ENCODE results near the gene CCDC148. TPM values are rescaled to one million over a fixed set of nuclear protein-coding genes. Genes with fewer than 3 reads are reported as not detected.

CCDC148 gene
- total and polyA plus RNA-seq, 2 donors (not counting 1 experiment from before 2014, with no cell fraction given): not detected

DNA sequence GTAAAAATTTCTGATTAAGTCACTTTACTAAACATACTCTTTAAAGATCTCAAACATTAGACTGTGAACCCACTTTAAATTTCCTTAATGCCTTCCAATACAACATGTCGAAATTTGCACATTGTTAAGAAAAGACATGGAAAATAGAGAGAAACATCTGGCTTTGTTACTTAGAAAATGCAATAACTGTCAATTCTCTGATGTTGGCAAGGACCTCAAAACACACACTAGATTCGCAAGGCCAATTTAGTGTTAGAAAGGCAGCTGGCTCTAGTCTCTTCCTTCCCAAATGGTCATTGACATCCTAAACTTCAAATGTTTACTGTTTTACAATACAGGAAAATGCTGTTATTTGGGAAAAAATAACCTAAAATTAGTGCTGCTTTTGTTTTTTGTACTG, 244.3 kb downstream of the CCDC148 start:
- ChIA-PET POLR2A (no interaction called here), CTCF (no interaction called here)
- Histone ChIP-seq H3K79me2 (ENCODE audit: control insufficient read depth, insufficient read depth, low read length) (no peaks in the 10 kb centered on the region), H3K4me3 (ENCODE audit: control extremely low read depth in 1 of 5, extremely low read depth in 1 of 5, insufficient read depth in 1 of 5, low read depth in 2 of 5, low read length in 4 of 5) (no peak overlapping the region), H4K20me1 (ENCODE audit: control insufficient read depth, insufficient read depth, low read length, poor library complexity, severe bottlenecking) (no peaks in the 10 kb centered on the region), H3K27me3 (replicated peaks in 1 of 4; ENCODE audit: control extremely low read depth in 1 of 4, control insufficient read depth in 3 of 4, insufficient read depth in 4 of 4, low read length in 3 of 4) (no peaks in the 10 kb centered on the region), H3K27ac (ENCODE audit: low read length in 2 of 2) (no peak overlapping the region), H3K36me3 (replicated peaks in 1 of 2; ENCODE audit: control extremely low read depth in 1 of 2, control insufficient read depth in 1 of 2, extremely low read depth in 1 of 2, insufficient read depth in 2 of 2, low read length in 1 of 2) (no peaks in the 10 kb centered on the region), H2AFZ (ENCODE audit: insufficient read depth, low read depth, low read length, poor library complexity, severe bottlenecking) (no peak overlapping the region), H3K4me2 (replicated peaks; ENCODE audit: low read depth, low read length, poor library complexity, severe bottlenecking) (no peak overlapping the region), H3K4me1 (ENCODE audit: control insufficient read depth in 2 of 2, insufficient read depth in 2 of 2, low read length in 2 of 2) (peaks cover under 1 to 13% of the 10 kb centered on the region in 2 donors), H3K9ac (ENCODE audit: low read length) (no peak overlapping the region), H3K9me3 (ENCODE audit: control extremely low read depth in 1 of 3, control insufficient read depth in 2 of 3, insufficient read depth in 1 of 3, low read length in 2 of 3) (peaks cover 0 to 1% (median 0%) of the 10 kb centered on the region in 3 donors)
- Mint-ChIP-seq H3K9me3 (ENCODE audit: insufficient read depth) (peaks cover 3% of the 10 kb centered on the region), H3K4me1 (peaks cover 19% of the 10 kb centered on the region), H3K4me3 (no peak overlapping the region), H3K27ac (no peak overlapping the region), H3K27me3 (no peaks in the 10 kb centered on the region)
- WGBS (ENCODE audit: insufficient coverage): 100% methylated on average over 1 of the region's 2 CpGs
- intact Hi-C loops (cut with micrococcal nuclease): no loop called here
- ATAC-seq (ENCODE audit: low read depth): no peak
- TF ChIP-seq, protein P1, sequence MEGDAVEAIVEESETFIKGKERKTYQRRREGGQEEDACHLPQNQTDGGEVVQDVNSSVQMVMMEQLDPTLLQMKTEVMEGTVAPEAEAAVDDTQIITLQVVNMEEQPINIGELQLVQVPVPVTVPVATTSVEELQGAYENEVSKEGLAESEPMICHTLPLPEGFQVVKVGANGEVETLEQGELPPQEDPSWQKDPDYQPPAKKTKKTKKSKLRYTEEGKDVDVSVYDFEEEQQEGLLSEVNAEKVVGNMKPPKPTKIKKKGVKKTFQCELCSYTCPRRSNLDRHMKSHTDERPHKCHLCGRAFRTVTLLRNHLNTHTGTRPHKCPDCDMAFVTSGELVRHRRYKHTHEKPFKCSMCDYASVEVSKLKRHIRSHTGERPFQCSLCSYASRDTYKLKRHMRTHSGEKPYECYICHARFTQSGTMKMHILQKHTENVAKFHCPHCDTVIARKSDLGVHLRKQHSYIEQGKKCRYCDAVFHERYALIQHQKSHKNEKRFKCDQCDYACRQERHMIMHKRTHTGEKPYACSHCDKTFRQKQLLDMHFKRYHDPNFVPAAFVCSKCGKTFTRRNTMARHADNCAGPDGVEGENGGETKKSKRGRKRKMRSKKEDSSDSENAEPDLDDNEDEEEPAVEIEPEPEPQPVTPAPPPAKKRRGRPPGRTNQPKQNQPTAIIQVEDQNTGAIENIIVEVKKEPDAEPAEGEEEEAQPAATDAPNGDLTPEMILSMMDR (IDR thresholded peaks at IDR 0.05): no peak
- TF ChIP-seq EZH2 (IDR thresholded peaks at IDR 0.05; ENCODE audit: borderline replicate concordance, insufficient read depth, low read depth, low read length, poor library complexity, severe bottlenecking): no peak
- no peak for DNase-seq

DNA sequence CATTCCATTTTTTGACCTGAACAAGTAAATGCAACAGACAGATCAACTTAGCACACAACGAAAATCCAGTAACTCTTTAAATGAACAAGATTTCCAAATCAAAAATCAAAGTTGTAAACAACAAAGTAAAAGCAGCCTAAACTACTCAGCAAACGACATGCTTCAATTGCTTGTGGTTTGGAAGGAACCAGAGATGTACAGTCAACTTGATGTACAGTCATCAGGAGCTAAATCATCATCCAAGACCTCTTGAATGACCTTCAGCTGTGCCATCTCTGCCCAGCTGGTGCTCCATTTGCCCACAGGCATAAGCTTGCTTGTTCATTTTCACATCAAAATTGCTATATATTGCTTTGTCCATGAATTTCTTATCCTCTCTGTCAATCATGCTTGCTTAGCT, 245.1 kb downstream of the CCDC148 start:
- intact Hi-C loops (cut with micrococcal nuclease): no loop called here
- ATAC-seq (ENCODE audit: low read depth): no peak
- POLR2A ChIA-PET: no interaction called here

More for the DNA sequence above, 245.1 kb downstream of the CCDC148 start:
- H3K4me3 ChIP-seq (ENCODE audit: control extremely low read depth in 1 of 5, extremely low read depth in 1 of 5, insufficient read depth in 1 of 5, low read depth in 2 of 5, low read length in 4 of 5): no peak overlapping the region
- H3K4me1 Mint-ChIP-seq: peaks cover 16% of the 10 kb centered on the region
- no peak overlapping the region for H3K4me2 ChIP-seq (replicated peaks; ENCODE audit: low read depth, low read length, poor library complexity, severe bottlenecking)
- no peak overlapping the region for H3K9ac ChIP-seq (ENCODE audit: low read length)
- H3K4me1 ChIP-seq (ENCODE audit: control insufficient read depth in 2 of 2, insufficient read depth in 2 of 2, low read length in 2 of 2): peaks cover 0 to 13% of the 10 kb centered on the region in 2 donors
- peaks cover 0 to 1% (median 0%) of the 10 kb centered on the region in 3 donors for H3K9me3 ChIP-seq (ENCODE audit: control extremely low read depth in 1 of 3, control insufficient read depth in 2 of 3, insufficient read depth in 1 of 3, low read length in 2 of 3)
- no peak overlapping the region for H3K4me3 Mint-ChIP-seq
- H4K20me1 ChIP-seq (ENCODE audit: control insufficient read depth, insufficient read depth, low read length, poor library complexity, severe bottlenecking): no peaks in the 10 kb centered on the region
- CTCF ChIA-PET: no interaction called here
- no peak overlapping the region for H3K27ac ChIP-seq (ENCODE audit: low read length in 2 of 2)
- no peak overlapping the region for H3K27ac Mint-ChIP-seq
- no peak for DNase-seq
- no peaks in the 10 kb centered on the region for H3K27me3 Mint-ChIP-seq
- H3K27me3 ChIP-seq (replicated peaks in 1 of 4; ENCODE audit: control extremely low read depth in 1 of 4, control insufficient read depth in 3 of 4, insufficient read depth in 4 of 4, low read length in 3 of 4): no peaks in the 10 kb centered on the region
- H3K79me2 ChIP-seq (ENCODE audit: control insufficient read depth, insufficient read depth, low read length): no peaks in the 10 kb centered on the region
- H2AFZ ChIP-seq (ENCODE audit: insufficient read depth, low read depth, low read length, poor library complexity, severe bottlenecking): no peak overlapping the region
- no peaks in the 10 kb centered on the region for H3K36me3 ChIP-seq (replicated peaks in 1 of 2; ENCODE audit: control extremely low read depth in 1 of 2, control insufficient read depth in 1 of 2, extremely low read depth in 1 of 2, insufficient read depth in 2 of 2, low read length in 1 of 2)
- WGBS (ENCODE audit: insufficient coverage): no CpG with 5 or more reads among the region's 2 CpGs
- TF ChIP-seq EZH2 (IDR thresholded peaks at IDR 0.05; ENCODE audit: borderline replicate concordance, insufficient read depth, low read depth, low read length, poor library complexity, severe bottlenecking): no peak
- TF ChIP-seq, protein P1 (IDR thresholded peaks at IDR 0.05): no peak
- no peaks in the 10 kb centered on the region for H3K9me3 Mint-ChIP-seq (ENCODE audit: insufficient read depth)
